Keratinocyte (primary cell): ENCODE measurements around the gene CRHR2.

ENCODE experiments used
- EZH2 ChIP-seq: IDR thresholded peaks from one replicate; pipeline ENCODE4 v1.6.1; 2012; ENCODE audit warnings: inconsistent platforms, mild to moderate bottlenecking, low read length, moderate library complexity
- TF ChIP-seq, protein P1 (sequence below), 3 experiments: IDR thresholded peaks in 1 of 3; conservative IDR thresholded peaks in 1 of 3; optimal IDR thresholded peaks in 1 of 3; 2 replicates in 2 of 3; 3 replicates in 1 of 3; pipeline versions ENCODE3 to v1.5.1; 2011; ENCODE audit warnings: low read length in 3 of 3, mild to moderate bottlenecking in 3 of 3, moderate library complexity in 2 of 3, control low read depth in 1 of 3, inconsistent platforms in 1 of 3; ENCODE audit not compliant: insufficient read depth in 2 of 3; ENCODE audit errors: extremely low read depth in 1 of 3

DNA sequence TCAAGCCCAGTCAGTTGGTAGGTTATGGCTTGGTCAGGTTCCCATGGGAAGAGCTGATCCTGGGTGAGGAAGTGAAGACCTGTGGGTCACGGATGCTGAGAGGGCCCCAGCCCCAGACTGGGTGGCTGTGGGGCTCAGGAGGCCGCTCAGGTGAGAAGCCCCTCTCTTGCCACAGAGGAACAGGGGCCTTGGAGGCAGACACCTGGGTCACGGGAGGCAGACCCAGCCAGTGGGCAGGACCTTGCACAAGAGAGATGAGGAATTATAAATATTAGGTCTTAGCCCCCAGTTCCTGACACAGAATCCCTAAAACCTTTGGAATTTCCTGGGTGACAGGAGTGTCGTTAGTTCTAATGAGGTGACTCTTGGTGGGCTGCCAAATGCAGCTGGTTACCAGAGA lies 10.6 kb upstream of the CRHR2 start:
- TF ChIP-seq, protein P1, sequence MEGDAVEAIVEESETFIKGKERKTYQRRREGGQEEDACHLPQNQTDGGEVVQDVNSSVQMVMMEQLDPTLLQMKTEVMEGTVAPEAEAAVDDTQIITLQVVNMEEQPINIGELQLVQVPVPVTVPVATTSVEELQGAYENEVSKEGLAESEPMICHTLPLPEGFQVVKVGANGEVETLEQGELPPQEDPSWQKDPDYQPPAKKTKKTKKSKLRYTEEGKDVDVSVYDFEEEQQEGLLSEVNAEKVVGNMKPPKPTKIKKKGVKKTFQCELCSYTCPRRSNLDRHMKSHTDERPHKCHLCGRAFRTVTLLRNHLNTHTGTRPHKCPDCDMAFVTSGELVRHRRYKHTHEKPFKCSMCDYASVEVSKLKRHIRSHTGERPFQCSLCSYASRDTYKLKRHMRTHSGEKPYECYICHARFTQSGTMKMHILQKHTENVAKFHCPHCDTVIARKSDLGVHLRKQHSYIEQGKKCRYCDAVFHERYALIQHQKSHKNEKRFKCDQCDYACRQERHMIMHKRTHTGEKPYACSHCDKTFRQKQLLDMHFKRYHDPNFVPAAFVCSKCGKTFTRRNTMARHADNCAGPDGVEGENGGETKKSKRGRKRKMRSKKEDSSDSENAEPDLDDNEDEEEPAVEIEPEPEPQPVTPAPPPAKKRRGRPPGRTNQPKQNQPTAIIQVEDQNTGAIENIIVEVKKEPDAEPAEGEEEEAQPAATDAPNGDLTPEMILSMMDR (optimal IDR thresholded peaks at IDR 0.05 in 1 of 3, IDR thresholded peaks at IDR 0.05 in 1 of 3, conservative IDR thresholded peaks at IDR 0.05 in 1 of 3; ENCODE audit: extremely low read depth in 1 of 3, insufficient read depth in 2 of 3, low read length in 3 of 3) = no peak
- no peak for TF ChIP-seq EZH2
